Body of pancreas (tissue), 4 donors: ENCODE measurements around the gene MSANTD3. TPM values are rescaled to one million over a fixed set of nuclear protein-coding genes. Genes with fewer than 3 reads are reported as not detected.

ENCODE experiments used
- ATAC-seq: fragments of 150-250 bp; one replicate; pipeline ENCODE4 v1.9.1; 2016
- DNase-seq, 4 donors: peaks; one replicate each; pipeline ENCODE4 v3.0.0-alpha.2; 2019
- H3K27ac ChIP-seq, 4 donors: fragments of 200-600 bp; sonication (generic); 1 replicate in 3 of 4; 2 replicates in 1 of 4; pipeline versions ENCODE4 v1.5.1 to v1.6.1; 2016 to 2019; ENCODE audit warnings: mild to moderate bottlenecking in 1 of 4, mixed read lengths in 1 of 4, moderate library complexity in 1 of 4
- H3K27me3 ChIP-seq, 2 donors: fragments of 200-600 bp; sonication (generic); one replicate each; pipeline ENCODE4 v1.6.0; 2016; ENCODE audit warnings: mild to moderate bottlenecking in 1 of 2
- H3K36me3 ChIP-seq, 2 donors: fragments of 200-600 bp; sonication (generic); replicated peaks in 1 of 2; 2 replicates each; pipeline ENCODE4 v1.5.1; 2016; ENCODE audit warnings: low read depth in 2 of 2; ENCODE audit not compliant: insufficient read depth in 1 of 2
- H3K4me1 ChIP-seq: fragments of 200-600 bp; sonication (generic); one replicate; pipeline ENCODE4 v1.6.0; 2016
- H3K4me3 ChIP-seq, 2 donors: fragments of 200-600 bp; sonication (generic); 1 replicate in 1 of 2; 2 replicates in 1 of 2; pipeline ENCODE4 v1.5.1; 2016 to 2019
- H3K9me3 ChIP-seq, 3 donors: fragments of 200-600 bp; sonication (generic); 1 replicate in 2 of 3; 2 replicates in 1 of 3; pipeline ENCODE4 v1.5.1; 2016
- CTCF ChIP-seq, 7 experiments: fragments of 450-650 bp in 4 of 7; fragments of 200-600 bp in 3 of 7; sonication (generic) in 3 of 7; IDR thresholded peaks; one replicate each; pipeline ENCODE4 v1.5.1; 2016 to 2019; ENCODE audit warnings: antibody characterized with exemption in 7 of 7
- POLR2A ChIP-seq, 3 donors: fragments of 450-650 bp; IDR thresholded peaks; one replicate each; pipeline ENCODE4 v1.6.1; 2016; ENCODE audit warnings: antibody characterized with exemption in 3 of 3, mild to moderate bottlenecking in 2 of 3
- WGBS, 2 donors: methylation state at CpG; one replicate each; pipeline ENCODE4 v1.1.5; 2017; 5-methylcytosine and 5-hydroxymethylcytosine counted together
- intact Hi-C: fragments of 100-400 bp; cut with DNase I; formaldehyde crosslinking; loops from one replicate; pipeline ENCODE4 v1.15.1; 2023
- total RNA-seq, 2 donors: library from RNA; depleted of rRNA; stranded (reverse); fragments of >200 nt; gene quantifications; one replicate each; pipeline ENCODE4 v1.1.0, GENCODE V29; 2016

The MSANTD3 gene
- total RNA-seq, 2 donors from 2014 or later, result 8.8 to 21.8 TPM

- no peaks in the 10 kb centered on the region for H3K9me3 ChIP-seq
- intact Hi-C loops, result no loop called here
- 90 to 91% methylated on average over 5 of the region's 5 CpGs for WGBS, 2 donors
- ATAC-seq (no peak), DNase-seq (no peak)
- no peak for TF ChIP-seq CTCF (IDR thresholded peaks at IDR 0.05)
- TF ChIP-seq POLR2A (IDR thresholded peaks at IDR 0.05), result no peak
- H3K27me3 ChIP-seq, result no peaks in the 10 kb centered on the region
- no peaks in the 10 kb centered on the region for H3K4me1 ChIP-seq
- H3K4me3 ChIP-seq, result no peak overlapping the region
- no peaks in the 10 kb centered on the region for H3K36me3 ChIP-seq
- no peak overlapping the region for H3K27ac ChIP-seq
Measured at GRCh38 chr9:100498592-100498991, 71.6 kb downstream of the MSANTD3 start.

- Histone ChIP-seq H3K4me3 (no peak overlapping the region), H3K27me3 (no peaks in the 10 kb centered on the region), H3K4me1 (no peaks in the 10 kb centered on the region), H3K27ac (no peak overlapping the region), H3K9me3 (no peaks in the 10 kb centered on the region), H3K36me3 (no peaks in the 10 kb centered on the region)
- TF ChIP-seq POLR2A (IDR thresholded peaks at IDR 0.05) (no peak), CTCF (IDR thresholded peaks at IDR 0.05) (no peak)
- intact Hi-C loops, result no loop called here
- DNase-seq, result no peak
- no peak for ATAC-seq
- 64 to 70% methylated on average over 4 of the region's 4 CpGs for WGBS, 2 donors
Measured at GRCh38 chr9:100499460-100499859, 72.5 kb downstream of the MSANTD3 start.

GRCh38 chr9:100499866-100500265 lies 72.9 kb downstream of the MSANTD3 start:
- ATAC-seq (no peak), DNase-seq (no peak)
- Histone ChIP-seq H3K27ac (no peak overlapping the region), H3K9me3 (no peaks in the 10 kb centered on the region), H3K4me3 (no peak overlapping the region), H3K36me3 (no peaks in the 10 kb centered on the region), H3K4me1 (no peaks in the 10 kb centered on the region), H3K27me3 (no peaks in the 10 kb centered on the region)
- TF ChIP-seq CTCF (IDR thresholded peaks at IDR 0.05), result no peak
- no peak for TF ChIP-seq POLR2A (IDR thresholded peaks at IDR 0.05)
- intact Hi-C loops, result no loop called here
- 81 to 83% methylated on average over 2 of the region's 2 CpGs for WGBS, 2 donors

Other genes with a start within 250 kb of the MSANTD3 start
- 1 to 10 TPM; 7.8 to 9.2 TPM for gene TEX10, start 74.2 kb upstream of the MSANTD3 start, total RNA-seq
- gene TMEFF1, start 46.0 kb downstream of the MSANTD3 start, total RNA-seq, result not detected
- gene CAVIN4, start 150.9 kb downstream of the MSANTD3 start, total RNA-seq, result under 1 TPM in 1 of 2 donors, not detected in 1; 0.33 TPM